ENCODE measurements around the gene H2BK1.

- TF ChIP-seq CTCF (IDR thresholded peaks at IDR 0.05) (no peak), POLR2A (IDR thresholded peaks at IDR 0.05; ENCODE audit: low read depth) (no peak)
Observed at GRCh38 chr7:151249034-151249731, 38.9 kb upstream of the H2BK1 start.

Measured in esophagus muscularis mucosa (tissue), 3 donors.